Fibroblast of skin of left biceps (primary cell): ENCODE measurements around the gene CPT1A.
A peak's percentile ranks its signal among the peaks of the same experiment; 100 is the strongest.

Experiments
- DNase-seq, 2 experiments: peaks; one replicate each; pipeline ENCODE4 v3.0.0-alpha.2; 2013; ENCODE audit warnings: low read depth in 2 of 2

The CPT1A gene

GRCh38 chr11:68831124-68831523 lies 10.6 kb downstream of the CPT1A start:
- DNase-seq = no peak

GRCh38 chr11:68829581-68829980 lies 12.1 kb downstream of the CPT1A start:
- no peak for DNase-seq

- no peak for DNase-seq
Measured at GRCh38 chr11:68828957-68829356, 12.8 kb downstream of the CPT1A start.

- DNase-seq = no peak
Measured at GRCh38 chr11:68828155-68828931, 13.4 kb downstream of the CPT1A start.

GRCh38 chr11:68827733-68828132 lies 14.0 kb downstream of the CPT1A start:
- no peak for DNase-seq

- DNase-seq = no peak
Measured at GRCh38 chr11:68826726-68827125, 15.0 kb downstream of the CPT1A start.

- DNase-seq = no peak
Measured at GRCh38 chr11:68825571-68825970, 16.1 kb downstream of the CPT1A start.

- DNase-seq = no peak
Measured at GRCh38 chr11:68822546-68822945, 19.2 kb downstream of the CPT1A start.

GRCh38 chr11:68821670-68822069 lies 20.0 kb downstream of the CPT1A start:
- DNase-seq = no peak

GRCh38 chr11:68819362-68819761 lies 22.4 kb downstream of the CPT1A start:
- DNase-seq = no peak

- DNase-seq = no peak
Measured at GRCh38 chr11:68818181-68818580, 23.5 kb downstream of the CPT1A start.

- no peak for DNase-seq
Measured at GRCh38 chr11:68817554-68817953, 24.2 kb downstream of the CPT1A start.

- DNase-seq = no peak
Measured at GRCh38 chr11:68816917-68817419, 24.7 kb downstream of the CPT1A start.

- DNase-seq = no peak
Measured at GRCh38 chr11:68816251-68816776, 25.4 kb downstream of the CPT1A start.

GRCh38 chr11:68813773-68814172 lies 27.9 kb downstream of the CPT1A start:
- DNase-seq = no peak

GRCh38 chr11:68812526-68812925 lies 29.2 kb downstream of the CPT1A start:
- no peak for DNase-seq

- DNase-seq = no peak
Measured at GRCh38 chr11:68810164-68810563, 31.6 kb downstream of the CPT1A start.

GRCh38 chr11:68809506-68809905 lies 32.2 kb downstream of the CPT1A start:
- DNase-seq = no peak

GRCh38 chr11:68808787-68809186 lies 32.9 kb downstream of the CPT1A start:
- no peak for DNase-seq

- peak; percentile 39 to 47 for DNase-seq
Measured at GRCh38 chr11:68806931-68807844, 34.5 kb downstream of the CPT1A start.

GRCh38 chr11:68804786-68805185 lies 36.9 kb downstream of the CPT1A start:
- no peak for DNase-seq

- no peak for DNase-seq
Measured at GRCh38 chr11:68803766-68804165, 38.0 kb downstream of the CPT1A start.
